Gastroesophageal sphincter (tissue), 4 donors: ENCODE data around the gene NME2. TPM values are rescaled to one million over a fixed set of nuclear protein-coding genes. Genes with fewer than 3 reads are reported as not detected.

Experiments
- ATAC-seq: fragments of 150-250 bp; one replicate; pipeline ENCODE4 v1.9.1; 2016; ENCODE audit warnings: mild to moderate bottlenecking, moderate library complexity
- H3K27ac ChIP-seq, 4 donors: fragments of 200-600 bp; sonication (generic) in 3 of 4; 1 replicate in 3 of 4; 2 replicates in 1 of 4; pipeline ENCODE4 v1.5.1; 2016 to 2019
- H3K27me3 ChIP-seq: fragments of 200-600 bp; sonication (generic); one replicate; pipeline ENCODE4 v1.5.1; 2019
- H3K36me3 ChIP-seq, 2 donors: fragments of 200-600 bp; sonication (generic); one replicate each; pipeline ENCODE4 v1.5.1; 2019; ENCODE audit warnings: control low read depth in 1 of 2
- H3K4me1 ChIP-seq, 3 donors: fragments of 200-600 bp; sonication (generic); 1 replicate in 2 of 3; 2 replicates in 1 of 3; pipeline ENCODE4 v1.5.1; 2016 to 2019; ENCODE audit warnings: control low read depth in 2 of 3
- H3K4me3 ChIP-seq, 2 donors: fragments of 200-600 bp; sonication (generic); one replicate each; pipeline ENCODE4 v1.5.1; 2019; ENCODE audit warnings: mild to moderate bottlenecking in 1 of 2, moderate library complexity in 1 of 2
- H3K9me3 ChIP-seq, 3 donors: fragments of 200-600 bp; sonication (generic); one replicate each; pipeline ENCODE4 v1.5.1; 2017 to 2019; ENCODE audit warnings: control low read depth in 2 of 3
- CTCF ChIP-seq, 4 experiments: fragments of 200-600 bp in 2 of 4; fragments of 450-650 bp in 2 of 4; sonication (generic) in 1 of 4; IDR thresholded peaks; one replicate each; pipeline ENCODE4 v1.5.1; 2017 to 2019; ENCODE audit warnings: antibody characterized with exemption in 4 of 4, mild to moderate bottlenecking in 2 of 4, moderate library complexity in 2 of 4
- EP300 ChIP-seq: sonication (generic); formaldehyde crosslinking; IDR thresholded peaks from one replicate; pipeline ENCODE4 v1.6.1; 2017; ENCODE audit warnings: antibody characterized with exemption, mild to moderate bottlenecking
- POLR2A ChIP-seq, 2 donors: fragments of 450-650 bp; IDR thresholded peaks; one replicate each; pipeline ENCODE4 v1.6.1; 2017; ENCODE audit warnings: antibody characterized with exemption in 2 of 2, mild to moderate bottlenecking in 2 of 2, moderate library complexity in 1 of 2
- POLR2AphosphoS5 ChIP-seq: sonication (generic); formaldehyde crosslinking; IDR thresholded peaks from one replicate; pipeline ENCODE4 v1.6.1; 2017; ENCODE audit warnings: antibody characterized with exemption
- WGBS, 2 donors: methylation state at CpG; one replicate each; pipeline ENCODE4 v1.1.5; 2018; ENCODE audit warnings: low coverage in 1 of 2; 5-methylcytosine and 5-hydroxymethylcytosine counted together
- total RNA-seq, 4 donors: library from RNA; depleted of rRNA; stranded (reverse); fragments of >200 nt; gene quantifications; one replicate each; pipeline ENCODE4 v1.1.0, GENCODE V29; 2016

The NME2 gene
- total RNA-seq, 4 donors from 2014 or later: 321 to 410 (median 361) TPM

- ATAC-seq: no peak
- 9 to 12% methylated on average over 6 of the region's 6 CpGs for WGBS, 2 donors
- Histone ChIP-seq H3K36me3 (peaks cover 0 to 11% of the 10 kb centered on the region in 2 donors), H3K4me3 (peak overlapping the region; percentile 32 to 67), H3K9me3 (no peaks in the 10 kb centered on the region), H3K27ac (peak overlapping the region in 1 of 4 donors; percentile 89), H3K27me3 (no peaks in the 10 kb centered on the region), H3K4me1 (peaks cover 0 to 26% (median 12%) of the 10 kb centered on the region in 3 donors)
- TF ChIP-seq EP300: no peak
- no peak for TF ChIP-seq POLR2A (IDR thresholded peaks at IDR 0.05)
- TF ChIP-seq POLR2AphosphoS5: no peak
- TF ChIP-seq CTCF (IDR thresholded peaks at IDR 0.05): no peak
Observed at GRCh38 chr17:51154176-51154575, 12.0 kb upstream of the NME2 start.

- peaks cover 0 to 21% of the 10 kb centered on the region in 2 donors for H3K36me3 ChIP-seq
- no peak overlapping the region for H3K27ac ChIP-seq
- H3K4me1 ChIP-seq: peaks cover 0 to 26% (median 12%) of the 10 kb centered on the region in 3 donors
- TF ChIP-seq POLR2AphosphoS5 (no peak), CTCF (IDR thresholded peaks at IDR 0.05) (no peak), EP300 (no peak), POLR2A (IDR thresholded peaks at IDR 0.05) (no peak)
- no peaks in the 10 kb centered on the region for H3K27me3 ChIP-seq
- ATAC-seq: no peak
- 100% methylated on average over 3 to 4 of the region's 8 CpGs for WGBS, 2 donors
- no peaks in the 10 kb centered on the region for H3K9me3 ChIP-seq
- H3K4me3 ChIP-seq: no peak overlapping the region
Observed at GRCh38 chr17:51155416-51155815, 10.8 kb upstream of the NME2 start.

GRCh38 chr17:51159604-51160003, 6.6 kb upstream of the NME2 start:
- 87 to 100% methylated on average over 1 to 3 of the region's 3 CpGs for WGBS, 2 donors
- H3K4me1 ChIP-seq: peaks cover 0 to 7% (median 3%) of the 10 kb centered on the region in 3 donors
- no peaks in the 10 kb centered on the region for H3K9me3 ChIP-seq
- no peak for ATAC-seq
- TF ChIP-seq POLR2A (IDR thresholded peaks at IDR 0.05): no peak
- no peak for TF ChIP-seq POLR2AphosphoS5
- TF ChIP-seq EP300: no peak
- TF ChIP-seq CTCF (IDR thresholded peaks at IDR 0.05): no peak
- no peaks in the 10 kb centered on the region for H3K27me3 ChIP-seq
- H3K36me3 ChIP-seq: peaks cover 0 to 41% of the 10 kb centered on the region in 2 donors
- no peak overlapping the region for H3K27ac ChIP-seq
- no peak overlapping the region for H3K4me3 ChIP-seq

- no peak overlapping the region for H3K27ac ChIP-seq
- no peaks in the 10 kb centered on the region for H3K27me3 ChIP-seq
- H3K4me1 ChIP-seq: peaks cover 0 to 8% (median 5%) of the 10 kb centered on the region in 3 donors
- no peak overlapping the region for H3K4me3 ChIP-seq
- no peak for ATAC-seq
- peaks cover 0 to 41% of the 10 kb centered on the region in 2 donors for H3K36me3 ChIP-seq
- H3K9me3 ChIP-seq: no peaks in the 10 kb centered on the region
- 74% methylated on average over 3 of the region's 3 CpGs; no CpG with 5 or more reads in 1 of the 2 donors for WGBS, 2 donors
- no peak for TF ChIP-seq POLR2A (IDR thresholded peaks at IDR 0.05)
- no peak for TF ChIP-seq POLR2AphosphoS5
- no peak for TF ChIP-seq EP300
- TF ChIP-seq CTCF (IDR thresholded peaks at IDR 0.05): no peak
Observed at GRCh38 chr17:51161541-51161940, 4.7 kb upstream of the NME2 start.

- Histone ChIP-seq H3K27me3 (no peaks in the 10 kb centered on the region), H3K4me1 (peaks cover 0 to 26% (median 11%) of the 10 kb centered on the region in 3 donors), H3K4me3 (peak overlapping the region; percentile 79 to 88), H3K9me3 (no peaks in the 10 kb centered on the region), H3K36me3 (peaks cover 0 to 46% of the 10 kb centered on the region in 2 donors), H3K27ac (peak overlapping the region; percentile 84 to 97 (median 95))
- no peak for ATAC-seq
- TF ChIP-seq EP300: no peak
- TF ChIP-seq POLR2AphosphoS5: no peak
- WGBS, 2 donors: 72 to 73% methylated on average over 7 to 8 of the region's 16 CpGs
Observed at GRCh38 chr17:51164911-51165679, 1.1 kb upstream of the NME2 start.
